Renal cortical epithelial cell (primary cell): Measurements from ENCODE around the gene LZTR1. TPM values are rescaled to one million over a fixed set of nuclear protein-coding genes. Genes with fewer than 3 reads are reported as not detected.

Experiments used
- DNase-seq: peaks from one replicate; pipeline ENCODE4 v3.0.0-alpha.2; 2011; ENCODE audit warnings: low read depth
- total RNA-seq: library from RNA; depleted of rRNA; stranded (reverse); fragments of >200 nt; gene quantifications from 2 replicates; pipeline ENCODE4 v1.2.3, GENCODE V29; 2014

Gene LZTR1
- total RNA-seq, 1 donor from 2014 or later = 63.5 TPM

DNA sequence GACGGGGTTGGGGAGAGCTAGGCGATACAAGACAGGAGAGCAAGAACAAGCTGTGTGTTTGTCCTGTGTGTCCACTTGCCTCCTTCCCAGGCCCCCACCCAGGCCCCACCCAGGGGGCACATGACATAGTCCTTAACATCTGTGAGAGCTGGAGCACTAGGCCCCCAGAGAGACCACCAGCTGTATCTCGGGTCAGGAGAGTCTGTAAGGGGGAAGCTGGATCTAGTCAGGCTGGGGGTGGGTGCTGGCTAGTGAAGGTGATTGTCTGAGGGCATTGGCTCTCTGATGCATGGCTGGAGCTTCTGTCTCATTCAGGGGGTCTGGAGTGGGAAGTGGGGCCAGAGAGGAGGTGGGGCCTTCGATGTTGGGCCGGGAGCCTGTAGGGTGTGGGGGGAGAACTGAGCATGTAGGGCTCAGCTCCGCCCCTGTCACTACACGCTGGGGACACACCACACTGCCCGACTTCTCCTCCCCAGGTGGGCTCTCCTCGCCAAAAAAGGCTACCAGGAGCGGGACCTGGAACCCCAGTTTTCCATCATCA lies 33.4 kb downstream of the LZTR1 start:
- DNase-seq = no peak

DNA sequence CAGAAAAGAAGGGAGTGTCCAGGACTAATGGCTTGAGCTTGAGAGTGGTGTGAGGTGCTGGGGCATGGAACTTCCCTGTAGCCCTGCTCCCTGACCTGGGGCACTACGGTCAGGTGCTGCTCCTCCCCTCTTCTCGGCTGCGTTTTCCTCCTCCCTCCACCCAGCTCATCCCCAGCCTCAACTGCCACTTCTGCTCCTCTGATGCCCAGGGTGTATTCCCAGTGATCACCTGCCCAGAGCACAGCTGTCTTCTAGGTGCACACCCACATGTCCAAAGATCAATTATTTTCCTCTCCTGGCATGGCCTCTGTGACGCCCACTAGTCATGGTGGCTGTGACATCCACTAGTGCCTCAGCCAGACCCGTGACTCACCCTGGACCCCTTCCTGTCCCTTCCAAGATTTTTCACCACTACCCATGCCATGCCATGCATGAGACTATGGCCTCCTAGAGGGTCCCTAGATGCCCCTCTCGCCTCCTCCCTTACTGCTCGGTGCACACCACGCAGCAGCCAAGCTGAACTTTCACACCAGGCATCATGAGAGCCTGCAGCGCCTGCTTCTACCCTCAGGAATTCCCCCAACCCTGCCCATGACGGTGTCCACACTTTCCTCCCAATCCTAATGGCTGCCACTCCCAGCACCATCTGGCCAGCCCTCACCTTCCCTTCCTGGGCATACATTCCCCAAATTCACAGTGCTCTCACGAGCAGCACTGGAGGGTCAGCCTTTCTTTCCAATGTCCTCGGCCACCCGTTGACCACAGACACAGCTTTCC lies 34.7 kb downstream of the LZTR1 start:
- no peak for DNase-seq

DNA sequence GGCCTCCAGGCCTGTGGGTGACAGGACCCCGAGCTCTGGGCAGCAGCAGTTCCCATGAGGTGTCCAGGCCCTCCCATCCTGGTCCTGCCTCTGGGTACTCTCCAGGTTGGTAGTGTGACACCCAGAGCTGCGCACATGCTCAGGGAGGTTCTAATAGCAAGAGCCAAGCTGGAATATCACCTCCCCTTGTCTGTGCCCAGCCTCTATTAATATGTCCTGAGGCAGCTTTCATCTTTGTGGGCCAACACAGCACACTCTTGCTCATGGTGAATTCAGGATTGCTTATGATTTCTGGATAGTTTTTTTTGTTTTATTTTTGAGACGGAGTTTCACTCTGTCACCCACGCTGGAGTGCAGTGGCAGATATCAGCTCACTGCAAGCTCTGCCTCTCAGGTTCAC lies 36.2 kb downstream of the LZTR1 start:
- no peak for DNase-seq

DNA sequence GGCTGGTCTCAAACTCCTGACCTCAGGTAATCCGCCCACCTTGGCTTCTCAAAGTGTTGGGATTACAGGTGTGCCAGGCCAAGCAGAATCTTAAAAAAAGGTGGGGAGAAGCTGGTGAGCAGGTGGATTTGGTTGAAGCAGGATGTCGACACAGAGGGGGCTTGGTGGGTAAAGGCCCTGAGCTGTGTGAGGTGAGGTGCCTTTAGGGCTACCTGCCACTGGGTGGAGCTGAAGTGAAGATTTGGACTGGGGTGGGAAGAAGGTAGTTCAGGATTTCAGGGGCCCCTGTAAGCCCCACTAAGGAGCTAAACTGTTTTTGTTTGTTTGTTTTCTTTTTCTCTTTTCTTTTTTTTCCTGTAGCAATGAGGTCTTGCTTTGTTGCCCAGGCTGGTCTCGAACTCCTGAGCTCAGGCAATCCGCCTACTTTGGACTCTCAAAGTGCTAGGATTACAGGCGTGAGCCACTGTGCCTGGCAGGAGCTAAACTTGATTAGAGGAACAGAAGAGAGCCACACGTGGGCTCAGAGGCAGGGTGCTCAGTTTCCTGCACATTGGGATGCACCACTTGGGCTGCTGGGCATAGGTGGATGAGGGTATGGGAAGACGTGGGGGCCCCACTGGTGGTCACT lies 38.8 kb downstream of the LZTR1 start:
- no peak for DNase-seq

DNA sequence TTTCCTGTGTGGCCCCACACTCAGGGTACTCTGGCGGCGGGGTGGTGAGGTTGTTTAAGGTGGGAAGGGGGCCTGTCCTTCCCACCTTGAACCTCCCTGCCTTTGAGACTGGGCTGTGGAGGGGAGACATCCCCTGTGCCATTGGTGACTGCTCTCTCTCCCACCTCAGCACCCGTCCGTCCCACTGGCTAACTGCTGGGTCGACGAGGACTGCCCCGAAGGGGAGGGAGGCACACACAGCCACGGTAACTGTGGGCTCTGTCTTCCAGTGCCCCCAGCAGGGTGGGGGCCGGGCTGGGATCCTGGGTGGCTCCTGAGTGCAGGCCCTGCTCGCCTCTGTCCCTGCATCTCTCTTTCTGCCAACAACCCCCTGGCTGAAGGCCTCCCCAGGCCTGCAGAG lies 40.4 kb downstream of the LZTR1 start:
- DNase-seq = no peak

DNA sequence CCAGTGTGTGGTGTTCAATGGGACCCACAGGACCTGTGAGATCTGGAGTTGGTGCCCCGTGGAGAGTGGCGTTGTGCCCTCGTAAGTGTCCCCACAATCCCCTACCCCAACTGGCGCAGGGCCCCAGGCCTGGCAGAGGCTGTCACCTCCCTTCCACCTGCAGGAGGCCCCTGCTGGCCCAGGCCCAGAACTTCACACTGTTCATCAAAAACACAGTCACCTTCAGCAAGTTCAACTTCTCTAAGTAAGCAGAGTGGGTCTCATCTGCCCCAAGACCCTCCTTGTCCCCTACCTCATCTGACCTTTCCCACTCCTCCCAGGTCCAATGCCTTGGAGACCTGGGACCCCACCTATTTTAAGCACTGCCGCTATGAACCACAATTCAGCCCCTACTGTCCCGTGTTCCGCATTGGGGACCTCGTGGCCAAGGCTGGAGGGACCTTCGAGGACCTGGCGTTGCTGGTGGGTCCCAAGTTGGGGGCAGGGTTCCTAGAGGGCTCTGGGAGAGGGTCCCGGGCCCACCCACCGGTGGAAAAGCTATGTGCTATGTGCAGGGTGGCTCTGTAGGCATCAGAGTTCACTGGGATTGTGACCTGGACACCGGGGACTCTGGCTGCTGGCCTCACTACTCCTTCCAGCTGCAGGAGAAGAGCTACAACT lies 41.0 kb downstream of the LZTR1 start:
- no peak for DNase-seq

DNA sequence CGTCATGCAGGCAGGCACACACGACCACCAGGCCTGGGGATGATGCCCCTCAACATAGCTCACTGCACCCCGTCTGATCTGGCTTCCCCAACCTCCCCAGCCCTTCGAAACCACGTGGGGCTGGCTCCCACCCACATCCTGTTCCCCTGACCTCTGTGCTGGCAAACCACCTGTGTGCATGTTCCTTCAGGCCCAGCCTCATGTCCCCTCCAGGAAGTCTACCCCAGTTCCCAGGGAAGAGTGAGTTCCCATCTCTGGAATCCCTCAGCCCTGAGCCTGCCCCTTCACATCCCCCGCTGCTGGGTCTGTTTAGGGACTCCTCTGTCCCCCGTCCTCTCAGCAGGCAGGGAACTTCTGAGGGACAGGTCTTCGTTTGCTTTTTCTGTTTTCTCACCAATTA lies 43.2 kb downstream of the LZTR1 start:
- no peak for DNase-seq

DNA sequence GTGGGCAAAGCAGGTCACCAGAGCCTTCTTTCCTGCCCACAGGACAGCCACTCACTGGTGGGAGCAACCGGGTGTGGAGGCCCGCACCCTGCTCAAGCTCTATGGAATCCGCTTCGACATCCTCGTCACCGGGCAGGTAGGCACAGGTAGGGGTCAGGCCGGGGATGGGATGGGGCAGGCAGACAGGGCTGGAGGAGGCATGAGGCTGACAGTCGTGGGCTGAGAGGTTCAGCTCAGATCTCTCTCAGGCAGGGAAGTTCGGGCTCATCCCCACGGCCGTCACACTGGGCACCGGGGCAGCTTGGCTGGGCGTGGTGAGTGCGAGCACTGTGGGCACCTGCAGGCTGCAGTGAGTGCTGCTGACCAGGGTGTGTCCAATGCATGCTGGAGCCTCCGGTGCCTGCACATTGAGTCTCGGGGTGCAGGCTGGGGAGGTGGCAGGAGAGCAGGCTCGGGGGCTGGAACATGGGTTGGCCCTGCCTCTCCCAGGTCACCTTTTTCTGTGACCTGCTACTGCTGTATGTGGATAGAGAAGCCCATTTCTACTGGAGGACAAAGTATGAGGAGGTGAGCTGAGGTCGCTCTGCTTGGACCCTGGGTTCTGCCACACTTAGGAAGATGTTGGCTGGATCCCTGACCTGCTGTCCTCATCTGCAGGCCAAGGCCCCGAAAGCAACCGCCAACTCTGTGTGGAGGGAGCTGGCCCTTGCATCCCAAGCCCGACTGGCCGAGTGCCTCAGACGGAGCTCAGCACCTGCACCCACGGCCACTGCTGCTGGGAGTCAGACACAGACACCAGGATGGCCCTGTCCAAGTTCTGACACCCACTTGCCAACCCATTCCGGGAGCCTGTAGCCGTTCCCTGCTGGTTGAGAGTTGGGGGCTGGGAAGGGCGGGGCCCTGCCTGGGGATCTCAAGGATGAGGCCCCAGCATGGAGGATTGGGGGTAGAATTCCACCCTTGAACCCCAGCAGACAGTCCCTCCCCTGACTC lies 44.0 kb downstream of the LZTR1 start:
- DNase-seq = no peak

DNA sequence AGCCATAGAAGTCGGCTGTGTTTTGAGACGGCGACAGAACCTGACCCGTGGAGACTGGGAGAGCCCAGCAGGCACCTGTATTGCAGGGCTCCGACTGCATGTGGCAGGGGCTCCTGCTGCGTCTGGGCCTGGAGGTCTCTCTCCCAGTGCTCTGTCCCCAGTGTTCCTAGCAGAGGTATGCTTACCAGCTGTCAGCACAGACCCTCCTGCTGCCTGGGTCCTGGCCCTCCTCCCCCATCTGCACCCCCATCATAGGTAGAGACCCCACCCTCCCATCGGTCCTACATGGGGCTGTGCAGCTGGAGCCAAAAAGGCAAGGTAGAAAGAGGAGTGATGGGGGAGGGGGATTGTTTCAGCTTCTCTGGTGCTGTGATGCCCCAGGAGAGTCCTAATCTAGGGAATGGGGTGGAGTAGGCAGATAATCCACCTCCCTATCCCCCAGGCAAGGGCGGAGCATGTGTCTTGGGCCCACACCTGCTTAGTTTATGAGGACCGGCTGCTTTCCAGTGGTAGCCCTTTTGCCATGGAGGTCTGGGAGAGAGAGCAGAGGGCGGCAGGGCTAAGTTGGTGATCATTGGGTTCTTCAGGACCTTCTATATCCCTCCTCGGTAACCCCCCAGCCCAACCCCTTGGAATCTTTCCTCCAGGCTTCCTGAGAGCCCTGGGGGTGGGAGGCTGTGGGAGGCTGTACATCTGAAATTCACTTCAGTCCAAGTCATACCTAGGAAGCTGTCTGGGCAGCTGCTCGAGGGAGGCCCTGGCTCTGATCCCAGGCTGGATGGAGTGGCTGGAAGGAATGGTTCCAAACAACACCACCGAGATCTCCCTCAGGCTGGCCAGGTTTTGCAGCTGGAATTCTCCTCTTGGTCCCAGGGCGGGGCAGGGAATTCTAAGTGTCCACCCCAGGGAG lies 44.9 kb downstream of the LZTR1 start:
- DNase-seq = no peak

DNA sequence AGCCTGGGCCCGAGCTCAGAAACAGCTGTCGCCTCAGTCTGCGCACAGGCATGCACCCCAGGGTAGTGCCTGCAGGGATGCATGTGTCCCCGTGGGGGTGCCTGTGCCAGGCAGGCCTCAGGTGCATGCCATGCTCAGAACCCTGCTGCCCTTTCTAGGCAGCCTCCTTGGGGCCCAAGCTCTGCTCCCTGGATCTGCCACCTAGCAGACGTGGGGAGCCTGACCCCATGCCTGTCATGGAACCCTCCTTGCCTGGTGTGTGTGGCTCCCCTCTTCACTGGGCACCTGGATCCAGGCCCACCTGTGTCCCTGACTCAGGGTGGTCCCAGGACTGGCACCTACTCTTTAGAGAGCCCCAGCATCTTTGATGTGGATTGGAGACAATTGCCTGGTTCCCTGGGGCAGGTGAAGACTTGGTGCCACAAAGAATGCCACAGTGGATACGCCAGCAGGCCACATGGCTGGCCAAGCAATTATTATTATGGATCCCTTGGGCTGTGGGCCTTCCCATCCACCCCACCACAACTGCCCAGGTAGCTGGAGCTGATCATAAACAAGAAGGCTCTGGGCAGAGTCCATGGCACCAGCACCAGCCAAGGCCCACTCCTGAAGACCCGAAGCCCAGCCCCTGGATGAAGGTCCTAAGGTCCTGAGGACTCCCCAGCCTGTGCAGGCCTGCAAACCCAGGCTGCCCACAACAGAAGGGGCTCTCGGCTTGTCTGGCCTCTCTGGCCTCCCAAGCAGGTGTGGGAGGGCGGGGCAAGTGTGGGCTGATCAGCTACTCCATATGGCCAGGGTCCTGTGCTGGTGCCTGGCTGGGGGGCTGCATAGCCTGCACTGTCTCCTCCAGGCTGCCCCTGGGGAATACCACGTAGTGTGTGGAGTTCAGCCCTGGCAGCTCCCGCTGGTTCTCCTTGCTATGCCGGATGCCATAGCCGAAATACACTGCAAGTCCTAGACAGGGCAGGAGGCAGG lies 46.5 kb downstream of the LZTR1 start:
- no peak for DNase-seq

DNA sequence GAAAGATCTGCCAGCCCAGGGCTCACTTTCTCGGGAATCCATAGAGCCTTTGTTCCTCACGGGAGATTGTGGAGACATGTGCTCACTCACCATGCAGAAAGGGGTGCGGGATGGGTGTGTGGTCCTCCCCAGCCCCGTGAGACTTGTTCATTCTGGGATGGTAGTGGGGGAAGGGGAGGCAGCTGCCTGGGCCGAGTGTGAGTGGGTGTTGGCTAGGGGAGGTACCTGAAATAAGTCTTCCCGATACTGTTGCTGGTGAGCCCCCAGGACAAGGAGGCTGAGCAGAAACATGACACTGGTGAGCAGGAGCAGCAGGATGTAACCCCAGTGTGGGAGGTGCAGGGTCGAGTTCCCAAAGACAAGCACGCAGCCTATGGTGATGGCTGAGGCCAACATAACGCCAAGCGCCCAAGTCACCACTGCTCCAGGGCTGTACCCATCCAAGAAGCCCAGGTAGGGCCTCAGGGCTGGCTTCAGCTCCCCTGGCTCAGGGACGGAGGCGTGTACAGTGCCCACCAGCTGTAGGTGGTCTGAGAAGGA lies 47.5 kb downstream of the LZTR1 start:
- DNase-seq = no peak

DNA sequence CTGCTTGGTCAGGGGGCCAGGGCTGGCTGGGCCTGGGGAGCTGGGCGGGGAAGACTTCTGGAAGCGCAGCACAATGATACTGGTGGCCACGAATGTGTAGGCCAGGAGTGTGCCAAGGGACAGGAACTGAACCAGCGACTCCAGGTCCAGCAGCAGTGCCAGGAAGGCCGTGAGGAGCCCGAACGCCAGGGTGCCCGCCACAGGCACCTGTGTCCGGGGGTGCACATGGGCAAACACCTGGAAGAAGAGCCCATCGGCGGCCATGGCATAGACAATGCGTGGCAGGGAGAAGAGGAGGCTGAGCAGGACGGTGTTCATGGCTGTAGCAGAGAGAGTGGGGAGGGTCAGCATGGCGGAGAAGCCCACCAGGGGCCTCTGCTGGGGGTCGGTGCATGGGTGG lies 47.9 kb downstream of the LZTR1 start:
- DNase-seq = no peak

DNA sequence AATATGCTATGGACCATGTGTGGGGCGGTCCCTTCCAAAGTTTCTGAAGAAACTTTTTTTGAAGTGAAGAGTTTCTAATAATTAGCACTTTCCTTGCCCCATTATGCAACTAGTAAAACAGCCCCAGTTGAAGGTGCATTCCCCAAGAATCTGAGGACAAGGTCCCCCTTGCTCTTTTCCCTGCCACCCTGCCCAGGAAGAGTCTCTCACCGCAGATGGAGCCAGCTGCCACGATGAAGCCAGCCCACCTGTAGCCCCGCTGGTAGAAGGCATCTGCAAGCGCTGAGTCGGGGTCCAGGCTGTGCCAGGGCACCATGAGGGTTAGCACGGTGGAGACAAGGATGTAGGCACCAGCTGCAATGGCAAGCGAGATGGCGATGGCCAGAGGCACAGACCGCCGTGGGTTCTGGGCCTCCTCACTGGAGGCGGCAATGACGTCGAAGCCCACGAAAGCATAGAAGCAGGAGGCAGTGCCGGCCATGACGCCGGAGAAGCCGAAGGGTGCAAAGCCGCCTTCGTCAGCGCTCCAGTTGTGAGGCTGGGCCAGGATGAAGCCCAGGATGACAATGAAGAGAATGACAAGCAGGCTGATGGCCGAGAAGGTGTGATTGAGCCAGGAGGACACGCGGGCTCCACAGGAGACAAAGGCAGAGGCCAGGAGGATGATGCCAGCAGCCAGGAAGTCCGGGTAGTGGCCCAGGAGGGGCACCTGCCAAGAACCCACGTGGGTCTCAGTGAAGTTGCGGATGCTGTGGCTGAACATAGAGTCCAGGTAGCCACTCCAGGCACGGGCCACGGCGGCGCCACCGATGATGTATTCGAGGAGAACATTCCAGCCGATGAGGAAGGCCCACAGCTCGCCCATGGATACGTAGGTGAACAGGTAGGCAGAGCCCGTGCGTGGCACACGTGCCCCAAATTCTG lies 48.8 kb downstream of the LZTR1 start:
- no peak for DNase-seq

DNA sequence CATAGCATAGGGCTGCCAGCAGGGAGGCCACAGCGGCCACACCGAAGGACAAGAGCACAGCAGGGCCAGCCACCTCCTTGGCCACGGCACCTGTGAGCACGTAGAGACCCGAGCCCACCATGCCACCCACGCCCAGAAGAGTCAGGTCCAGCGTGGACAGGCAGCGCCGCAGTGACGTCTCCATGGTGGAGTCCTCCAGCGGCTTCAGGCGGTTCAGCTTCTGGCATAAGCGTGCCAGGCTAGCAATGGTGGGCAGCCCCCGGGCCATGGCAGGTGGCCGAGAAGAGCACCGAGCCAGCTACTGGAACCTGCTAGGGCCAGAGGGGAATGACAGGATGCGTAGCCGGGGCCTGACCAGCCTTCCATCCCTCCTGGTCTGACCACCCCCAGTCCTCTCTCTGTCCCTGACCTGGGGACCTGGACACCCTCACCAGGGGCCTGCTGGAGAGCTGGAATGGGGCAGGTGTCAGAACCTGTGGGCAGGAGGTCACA lies 49.5 kb downstream of the LZTR1 start:
- no peak for DNase-seq

DNA sequence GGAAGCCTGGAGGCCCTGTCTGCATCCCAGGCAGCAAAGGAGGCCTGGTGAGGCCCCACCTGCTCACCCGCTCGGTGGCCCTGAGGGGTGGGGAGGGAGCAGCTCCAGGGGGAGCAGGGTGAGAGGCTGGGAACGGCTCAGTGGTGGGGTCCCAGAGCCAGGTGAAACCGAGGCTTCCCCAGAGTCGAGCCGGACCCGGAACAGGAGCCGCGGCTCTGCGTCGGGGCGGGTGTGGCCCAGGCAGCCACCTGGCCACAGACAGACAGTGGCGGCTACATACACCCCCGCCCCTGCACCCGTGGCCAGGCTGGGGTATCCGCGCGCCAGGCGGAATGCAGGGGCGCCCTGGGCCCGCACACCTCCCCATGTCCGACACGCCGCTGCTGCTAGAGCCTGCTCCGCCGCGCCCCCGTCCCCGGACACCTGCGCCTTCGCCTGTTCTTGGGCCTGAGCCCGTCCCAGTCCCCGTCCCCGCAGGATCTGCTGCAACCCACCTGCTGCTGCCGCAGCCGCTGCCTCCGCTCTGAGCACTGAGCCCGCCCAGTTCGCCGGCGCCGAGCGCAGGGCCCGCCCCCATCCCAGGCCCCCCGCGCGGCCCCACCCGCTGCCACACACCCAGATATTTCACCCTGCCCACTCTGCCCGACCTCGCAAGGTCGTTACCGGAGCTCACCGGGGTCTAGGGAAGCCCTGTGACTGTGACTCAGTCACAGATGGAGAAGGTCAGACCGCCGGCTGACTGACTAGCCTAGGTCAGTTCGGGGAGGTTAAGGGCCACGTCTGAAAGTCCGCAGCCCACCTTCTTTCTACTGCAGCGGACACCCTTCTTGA lies 50.2 kb downstream of the LZTR1 start, which contains the start of gene SLC7A4:
Gene SLC7A4 (minus strand): TSS at position 525 of the 831 bp plus-strand sequence. CDS start 749 bp downstream, outside the sequence.
- DNase-seq = no peak

DNA sequence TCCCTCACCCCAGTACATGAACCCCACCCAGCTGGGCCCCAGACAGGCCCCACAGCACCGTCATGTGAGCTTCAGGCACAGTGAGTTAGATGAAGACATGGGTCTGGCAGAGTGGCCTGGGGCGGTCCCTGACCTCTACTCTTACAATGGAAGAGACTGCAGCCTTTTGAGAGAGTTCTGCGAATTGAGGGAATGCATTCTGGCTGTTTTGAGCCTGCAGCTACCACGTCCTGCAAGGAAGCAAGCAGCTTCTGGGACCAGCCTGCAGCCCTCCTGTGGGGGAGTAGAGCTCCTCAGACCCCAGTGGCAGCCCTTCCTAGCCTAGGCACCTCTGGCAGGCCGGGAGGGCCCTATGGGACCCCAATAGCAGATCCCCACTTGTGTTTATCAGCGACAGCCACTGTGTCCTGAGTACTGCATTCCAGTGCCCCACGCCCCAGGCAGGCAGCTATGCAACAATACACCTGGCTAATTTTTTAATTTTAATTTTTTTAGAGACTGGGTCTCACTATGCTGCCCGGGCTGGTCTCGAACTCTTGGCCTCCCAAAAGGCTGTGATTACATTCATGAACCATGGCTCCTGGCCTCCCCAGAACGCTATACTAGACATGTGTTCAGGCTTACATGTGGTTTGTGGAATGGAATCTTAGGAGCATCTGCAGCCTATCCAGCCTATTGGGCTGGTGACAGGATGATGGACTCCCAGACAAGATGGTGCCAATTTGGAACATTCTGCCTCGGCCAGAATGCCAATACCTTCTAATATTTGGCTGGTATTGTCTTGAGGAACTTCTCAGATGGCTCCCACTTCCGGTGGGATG lies 51.0 kb downstream of the LZTR1 start:
- DNase-seq = no peak
